ENCODE measurements around the gene RPS27L. TPM values are rescaled to one million over a fixed set of nuclear protein-coding genes. Genes with fewer than 3 reads are reported as not detected.

The RPS27L gene
- total and polyA plus RNA-seq, 2 of the 8 experiments (the other 6 are each of a cell fraction or from before 2014, with no cell fraction given): 115 to 143 TPM

DNA sequence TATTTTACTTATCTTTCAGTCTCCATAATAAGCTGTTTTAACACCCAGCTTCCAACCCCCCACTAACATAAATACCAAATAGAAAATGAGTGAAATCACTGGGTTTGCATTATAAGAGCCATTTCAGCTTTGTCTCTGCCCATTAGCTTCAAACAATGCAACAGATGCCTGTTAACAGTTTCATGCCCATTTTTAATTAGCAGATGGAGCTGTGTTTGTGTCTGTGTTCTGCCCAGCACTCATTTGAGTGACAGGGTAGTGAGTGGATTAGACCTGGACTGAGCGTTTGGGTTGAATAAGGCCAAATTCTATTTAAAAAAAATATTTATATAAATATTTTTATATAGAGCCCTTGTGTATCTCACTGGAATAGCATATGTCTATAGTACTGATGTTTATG, 39.6 kb upstream of the RPS27L start (continued):
- TF ChIP-seq TCF12 (IDR thresholded peaks at IDR 0.05; ENCODE audit: low read depth, low read length) (no peak), RBBP5 (IDR thresholded peaks at IDR 0.05; ENCODE audit: borderline replicate concordance, low read depth, low read length) (no peak), NRF1 (IDR thresholded peaks at IDR 0.05; ENCODE audit: low read depth, low read length) (no peak), CTBP2 (IDR thresholded peaks at IDR 0.05; ENCODE audit: borderline replicate concordance, insufficient read depth, insufficient read length, low read length) (no peak), KDM1A (IDR thresholded peaks at IDR 0.05; ENCODE audit: borderline replicate concordance, low read length) (no peak), BACH1 (IDR thresholded peaks at IDR 0.05; ENCODE audit: low read length) (no peak), POU5F1 (IDR thresholded peaks at IDR 0.05; ENCODE audit: low read depth, low read length) (no peak), TAF7 (optimal IDR thresholded peaks at IDR 0.05; ENCODE audit: borderline replicate concordance, low read depth, low read length) (no peak), HDAC6 (IDR thresholded peaks at IDR 0.05; ENCODE audit: low read depth, low read length) (no peak)

All from H1 (cell line).